NCI-H774 (cell line): ENCODE results near the gene IL1R1.

Experiments used
- DNase-seq: peaks from one replicate; lab custom pipeline; 2025; lab: John Stamatoyannopoulos, UW

IL1R1 gene

DNA sequence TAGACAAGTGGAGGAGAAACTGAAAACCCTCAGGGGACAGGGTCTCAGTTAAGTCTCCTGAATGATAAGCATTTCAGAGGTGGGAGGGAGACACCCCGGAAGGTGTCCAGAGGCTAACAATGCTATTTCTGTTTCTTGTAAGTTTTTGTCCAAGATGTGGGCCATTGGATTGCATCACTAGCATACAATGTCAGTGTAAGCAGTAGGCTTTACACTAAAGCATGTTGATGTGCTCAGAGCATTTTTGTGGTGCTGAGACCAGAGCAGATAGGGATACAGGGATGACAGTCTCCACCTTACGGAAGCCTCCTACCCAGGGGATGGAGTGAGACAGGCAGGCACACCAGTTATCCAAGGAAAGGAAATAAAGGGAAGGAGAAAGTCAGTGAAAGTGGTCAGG lies 2.2 kb upstream of the IL1R1 start:
- DNase-seq: no peak

GRCh38 chr2:102141011-102141943 lies 1.3 kb upstream of the IL1R1 start:
- DNase-seq: no peak

GRCh38 chr2:102142829-102143449 lies 393 bp downstream of the IL1R1 start:
- no peak for DNase-seq

DNA sequence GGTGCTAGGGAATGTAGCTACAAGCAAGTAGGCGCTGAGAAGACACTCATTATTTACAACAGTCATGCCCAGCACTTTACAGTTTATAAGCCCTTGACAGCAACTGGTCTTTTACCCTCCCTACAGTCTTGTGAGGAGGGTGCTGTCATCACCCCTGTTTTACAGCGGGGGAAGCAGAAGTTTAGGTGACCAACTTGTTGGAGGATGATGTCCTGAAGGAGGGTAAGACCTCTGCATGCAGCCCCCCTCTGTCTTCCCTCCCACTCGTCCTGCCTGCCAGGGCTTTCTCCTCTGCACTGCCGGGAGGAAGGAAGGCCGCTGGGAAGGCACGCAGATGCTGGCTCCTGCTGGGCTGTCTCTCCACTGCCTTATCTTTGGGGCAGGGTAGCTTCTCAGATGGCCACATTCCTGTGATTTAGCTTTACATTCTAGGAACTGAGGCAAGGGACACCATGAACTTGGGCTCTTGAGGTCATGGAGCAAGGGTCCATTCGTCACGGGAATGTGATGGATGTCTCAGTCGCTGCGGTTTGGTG lies 972 bp downstream of the IL1R1 start:
- DNase-seq: no peak

DNA sequence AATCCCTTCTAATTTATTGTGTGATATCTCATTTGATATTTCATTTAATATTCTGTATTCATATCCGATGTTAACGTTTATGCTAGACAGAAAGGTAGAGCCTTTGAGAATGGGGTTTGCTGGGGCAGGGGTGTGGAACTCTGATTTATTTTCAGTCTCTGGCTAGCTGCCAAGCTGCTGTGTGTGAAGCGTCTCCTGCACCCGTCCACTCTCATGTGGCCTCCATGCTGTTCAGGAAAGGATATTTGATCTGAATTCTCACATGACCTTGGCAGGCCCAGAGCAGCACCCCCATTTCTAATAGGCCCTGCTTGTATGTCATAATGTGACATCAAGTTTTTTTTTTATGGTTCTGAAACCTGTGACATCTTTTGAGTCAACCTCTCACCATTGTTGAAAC lies 1.6 kb downstream of the IL1R1 start:
- DNase-seq: no peak

DNA sequence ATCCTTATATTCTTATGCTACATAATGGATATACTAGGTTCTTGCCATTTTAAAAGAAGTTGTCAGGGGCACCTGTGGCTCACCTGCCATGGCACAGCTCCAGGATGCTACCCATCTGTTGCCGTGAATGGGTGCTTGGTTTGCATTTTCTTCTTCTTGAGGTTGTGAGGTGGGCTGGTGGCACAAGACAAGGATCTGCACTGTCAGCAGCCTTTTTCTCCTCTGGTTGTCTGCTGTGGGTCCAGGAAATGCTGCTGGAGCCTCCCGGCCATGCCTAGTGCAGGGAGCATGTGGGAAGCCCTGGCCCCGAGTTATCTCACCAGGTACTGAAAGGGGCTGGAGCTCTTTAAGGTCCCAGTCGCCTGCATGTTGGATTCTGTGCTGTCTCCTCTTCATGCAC lies 2.6 kb downstream of the IL1R1 start:
- DNase-seq: no peak

- DNase-seq: no peak
Measured at GRCh38 chr2:102145934-102146333, 3.4 kb downstream of the IL1R1 start.

DNA sequence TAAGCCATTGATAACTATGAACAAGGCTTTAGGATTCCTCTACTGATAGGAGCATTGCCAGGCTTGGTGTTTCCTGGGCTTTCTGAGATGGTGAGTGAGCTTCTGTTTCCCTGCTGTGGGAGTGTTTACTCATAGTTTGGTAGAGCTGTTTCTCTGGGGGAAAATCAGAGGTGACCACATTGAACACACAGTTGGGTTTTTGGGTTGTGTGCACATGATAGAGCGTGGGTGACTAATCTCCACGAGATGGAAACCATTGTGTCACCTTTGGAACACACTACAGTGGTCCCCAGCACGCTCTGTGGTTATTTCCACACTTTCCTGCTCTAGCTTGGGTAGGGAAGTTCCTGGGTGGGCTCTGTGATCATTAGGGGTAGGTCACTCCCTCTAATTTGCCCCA lies 5.4 kb downstream of the IL1R1 start:
- DNase-seq: no peak

DNA sequence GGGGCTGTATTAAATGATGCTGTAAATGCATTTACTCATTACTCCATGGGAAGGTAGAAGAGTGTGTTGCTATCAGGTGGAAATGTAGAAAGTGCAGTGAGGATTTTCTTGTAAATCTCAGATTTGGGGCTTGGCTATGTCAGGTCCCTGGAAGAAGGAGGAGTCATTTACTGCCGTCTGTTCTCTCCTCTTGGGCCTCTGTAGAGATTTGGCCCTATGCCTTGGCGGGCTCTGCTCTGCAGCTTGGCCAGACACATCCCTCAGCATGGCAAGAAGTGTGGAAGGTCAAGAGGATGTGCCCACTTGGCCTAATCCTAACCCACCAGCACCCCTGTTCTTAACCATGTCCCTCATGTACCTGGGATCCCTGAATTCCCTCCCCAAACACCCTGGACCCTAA lies 6.7 kb downstream of the IL1R1 start:
- no peak for DNase-seq

DNA sequence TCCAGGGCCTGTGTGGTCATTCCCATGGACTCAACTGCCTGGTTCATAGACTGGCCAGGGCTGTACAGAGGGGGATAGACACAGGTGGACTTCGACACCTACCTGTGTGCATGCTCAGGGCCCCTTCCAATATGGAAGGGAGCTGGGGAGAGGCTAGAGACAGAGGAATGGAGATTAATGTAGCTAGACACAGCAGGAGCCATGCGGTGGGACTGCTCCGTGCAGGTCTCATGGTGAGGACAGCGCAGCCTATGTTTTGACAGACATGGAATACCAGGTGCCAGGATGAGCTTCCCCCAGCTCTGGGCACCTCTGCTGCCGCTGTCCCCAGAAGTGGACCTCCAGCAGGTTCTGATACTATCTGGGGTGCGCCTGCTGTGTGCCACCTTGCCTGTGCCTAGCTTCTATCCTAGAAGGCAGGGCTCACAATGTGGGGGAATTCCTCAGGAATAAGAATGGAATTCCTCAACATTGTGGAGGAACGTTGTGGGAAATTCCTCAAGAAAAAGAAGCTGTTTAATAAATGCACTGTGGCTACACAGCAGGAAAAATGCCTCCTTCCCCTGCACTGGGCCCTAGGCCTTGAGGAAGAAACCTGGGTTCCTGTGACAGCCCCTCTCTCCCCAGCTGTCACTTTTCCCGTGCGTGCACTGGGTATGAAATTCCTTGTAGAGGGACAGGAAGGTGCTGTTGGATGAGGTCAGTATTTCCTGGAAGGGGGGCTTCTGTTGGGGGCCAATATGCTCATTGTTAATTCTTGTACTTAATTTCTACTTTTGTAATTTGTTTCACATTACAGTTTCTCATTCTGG lies 7.3 kb downstream of the IL1R1 start:
- no peak for DNase-seq

DNA sequence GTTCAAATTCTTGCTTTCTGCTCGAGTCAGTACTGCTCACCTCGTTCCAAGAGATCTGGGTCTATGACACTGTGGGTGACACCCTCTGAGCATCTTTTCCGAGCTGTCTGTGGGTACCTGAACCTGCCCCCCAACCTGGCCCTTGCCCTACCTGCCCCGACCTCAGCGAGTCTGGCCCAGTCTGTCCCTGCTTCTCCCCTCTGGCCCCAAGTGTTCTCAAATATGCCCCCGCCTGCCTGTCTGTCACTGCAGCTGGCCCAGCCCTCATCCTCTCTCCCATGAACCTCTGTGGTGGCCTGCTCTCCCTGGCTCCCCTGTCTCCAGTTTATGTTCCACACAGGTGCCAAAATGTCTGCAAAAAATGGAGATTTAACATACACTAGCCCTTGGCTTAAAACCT lies 11.8 kb downstream of the IL1R1 start:
- DNase-seq: no peak

- DNase-seq: no peak
Measured at GRCh38 chr2:102154946-102155702, 12.6 kb downstream of the IL1R1 start.

DNA sequence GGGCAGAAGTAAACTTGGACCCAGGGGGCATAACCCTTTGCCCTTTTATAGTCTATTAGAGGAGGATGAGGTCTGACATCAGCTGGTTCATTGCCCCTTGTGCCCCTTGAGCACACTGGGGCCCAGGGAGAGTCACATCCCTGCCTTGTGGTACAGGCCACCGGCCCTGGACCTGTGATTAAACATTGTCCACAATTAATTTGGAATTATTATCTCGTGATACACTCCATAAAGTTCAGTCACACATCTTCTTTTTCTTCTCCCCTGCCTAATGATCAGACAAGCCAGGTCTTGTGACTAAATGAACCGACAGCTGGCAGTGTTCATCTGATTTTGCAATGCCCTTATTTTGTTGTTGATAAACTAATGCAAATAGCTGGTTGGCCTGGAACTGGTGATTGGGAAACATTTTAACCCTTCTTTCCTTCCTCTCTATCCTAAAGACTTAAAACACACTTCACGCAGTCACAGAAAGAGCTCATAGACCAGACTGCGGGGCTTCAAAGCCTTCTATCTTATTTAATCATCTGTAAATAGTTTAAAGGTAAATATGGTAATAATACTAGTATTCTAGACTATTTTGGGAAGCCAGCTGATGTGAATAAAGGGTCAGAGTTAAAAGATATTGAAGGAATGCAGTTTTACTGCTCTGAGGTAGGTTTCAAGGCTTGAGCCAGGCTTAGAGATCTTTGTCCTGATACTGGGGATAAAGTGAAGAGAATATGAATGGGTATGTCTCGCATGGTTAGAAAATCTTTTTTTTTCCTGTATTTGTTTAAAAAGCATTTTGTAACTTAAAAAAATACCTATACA lies 13.4 kb downstream of the IL1R1 start:
- no peak for DNase-seq

GRCh38 chr2:102158011-102158755 lies 15.6 kb downstream of the IL1R1 start:
- DNase-seq: no peak

DNA sequence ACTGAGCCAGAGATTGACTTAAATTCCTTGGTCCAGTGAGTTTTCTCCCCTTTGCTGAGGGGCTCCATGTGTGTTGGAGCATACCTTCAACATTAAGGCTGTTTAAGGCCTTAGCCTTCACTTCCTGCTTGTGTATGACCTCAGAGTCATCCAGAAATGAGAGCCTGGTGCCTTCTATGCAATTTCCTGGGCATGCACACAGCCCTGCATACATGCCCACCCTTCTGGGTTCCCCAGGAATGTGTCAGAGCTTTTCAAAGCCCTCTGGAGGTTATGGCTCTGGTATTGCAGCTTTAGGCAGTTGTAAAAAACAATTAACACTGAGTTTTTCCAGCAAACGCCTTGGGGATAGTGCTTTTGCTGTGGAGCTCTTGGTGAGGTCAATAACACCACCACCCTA lies 16.7 kb downstream of the IL1R1 start:
- no peak for DNase-seq

DNA sequence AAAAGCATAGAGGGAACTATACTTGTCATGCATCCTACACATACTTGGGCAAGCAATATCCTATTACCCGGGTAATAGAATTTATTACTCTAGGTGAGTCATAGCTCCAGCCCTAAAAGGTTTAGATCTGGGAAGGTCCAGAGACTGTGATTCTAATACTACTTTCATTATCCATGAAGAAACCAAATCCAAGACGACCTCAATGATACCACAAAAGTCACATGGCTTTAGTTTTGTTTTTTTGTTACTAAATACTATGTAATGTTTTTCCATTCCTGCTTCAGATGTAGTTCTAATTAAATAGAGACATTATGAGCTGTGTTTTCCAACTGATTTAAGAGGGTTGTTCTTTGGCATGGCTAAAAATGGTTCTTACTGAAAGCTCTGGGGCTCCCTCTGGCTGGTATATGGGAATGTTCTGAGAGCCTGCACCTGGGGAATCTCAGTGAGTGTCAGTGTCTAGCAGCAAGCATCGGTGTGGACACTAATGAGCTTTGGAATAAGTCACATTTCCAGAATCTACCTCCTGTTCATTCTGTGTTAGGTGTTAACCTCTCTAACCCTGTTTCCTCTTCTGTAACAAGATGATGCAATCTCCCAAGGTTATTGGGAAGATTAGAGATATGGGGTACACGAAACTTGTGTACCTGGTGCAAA lies 23.8 kb downstream of the IL1R1 start:
- DNase-seq: no peak

- no peak for DNase-seq
Measured at GRCh38 chr2:102168026-102168771, 25.7 kb downstream of the IL1R1 start.

- DNase-seq: no peak
Measured at GRCh38 chr2:102171946-102172345, 29.4 kb downstream of the IL1R1 start.

DNA sequence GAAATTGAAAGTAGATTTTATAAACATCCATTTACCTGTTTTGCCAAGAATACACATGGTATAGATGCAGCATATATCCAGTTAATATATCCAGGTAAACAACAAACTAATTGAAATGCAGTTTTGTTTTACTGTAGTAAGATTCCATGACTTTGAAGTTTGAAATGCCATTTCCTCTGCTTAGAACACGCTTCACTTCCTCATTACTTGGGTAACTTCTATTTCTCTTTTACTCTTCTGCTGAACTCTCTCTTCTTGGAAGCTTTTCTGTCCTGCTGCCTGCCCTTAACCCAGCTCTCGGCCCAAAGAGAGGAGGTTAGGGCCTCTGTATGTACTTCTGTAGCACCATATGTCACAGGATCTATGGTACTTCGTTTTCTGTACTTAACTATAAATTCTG lies 30.2 kb downstream of the IL1R1 start:
- DNase-seq: no peak
